Measurements from ENCODE around the gene SULT1A2.
"Not testable (repeated sequence)": the region's sequence is repeated elsewhere in the genome, so short reads cannot be mapped to it uniquely, and the experiment has no call there.

The SULT1A2 gene

GRCh38 chr16:28556914-28557320 is 39.9 kb downstream of the SULT1A2 start:
- no peak overlapping the region for H3K27ac Mint-ChIP-seq
- peaks cover 41% of the 10 kb centered on the region for H3K4me1 Mint-ChIP-seq
- no peaks in the 10 kb centered on the region for H3K27me3 Mint-ChIP-seq
- DNase-seq: no peak
- no peaks in the 10 kb centered on the region for H3K9me3 Mint-ChIP-seq
- no peak for ATAC-seq
- H3K4me3 Mint-ChIP-seq: no peak overlapping the region

GRCh38 chr16:28555561-28555960 is 41.3 kb downstream of the SULT1A2 start:
- DNase-seq (no peak), ATAC-seq (peak; percentile 59)
- Mint-ChIP-seq H3K9me3 (no peaks in the 10 kb centered on the region), H3K4me1 (peaks cover 34% of the 10 kb centered on the region), H3K27me3 (no peaks in the 10 kb centered on the region), H3K27ac (peak overlapping the region in 1 of 2 donors; percentile 40), H3K4me3 (peak overlapping the region; percentile 15 to 49)

GRCh38 chr16:28554634-28555423 is 42.0 kb downstream of the SULT1A2 start:
- Mint-ChIP-seq H3K27ac (peak overlapping the region in 1 of 2 donors; percentile 92), H3K27me3 (no peaks in the 10 kb centered on the region), H3K4me3 (peak overlapping the region; percentile 85 to 90), H3K4me1 (peaks cover 34% of the 10 kb centered on the region), H3K9me3 (no peaks in the 10 kb centered on the region)
- DNase-seq: no peak
- no peak for ATAC-seq

- Mint-ChIP-seq H3K9me3 (no peaks in the 10 kb centered on the region), H3K27ac (peak within 1 kb of the TSS; percentile 97 to 98), H3K4me3 (peak within 1 kb of the TSS; percentile 85 to 90), H3K27me3 (no peaks in the 10 kb centered on the region), H3K4me1 (peaks cover 38% of the 10 kb centered on the region)
- DNase-seq (peak; percentile 92), ATAC-seq (peak; percentile 88)
These were observed 42.8 kb downstream of the SULT1A2 start, which contains the start of gene SGF29 for GRCh38 chr16:28553776-28554633. SGF29 (plus strand) TSS chr16:28553920; CDS start chr16:28581070, 27,150 bp downstream.

GRCh38 chr16:28549301-28549899 is 47.5 kb downstream of the SULT1A2 start:
- H3K27me3 Mint-ChIP-seq: no peaks in the 10 kb centered on the region
- peak overlapping the region in 1 of 2 donors; percentile 15 for H3K4me3 Mint-ChIP-seq
- H3K4me1 Mint-ChIP-seq: peaks cover 7% of the 10 kb centered on the region
- no peaks in the 10 kb centered on the region for H3K9me3 Mint-ChIP-seq
- H3K27ac Mint-ChIP-seq: no peak overlapping the region
- ATAC-seq (no peak), DNase-seq (peak in 1 of 2 donors; percentile 3)

- DNase-seq (no peak), ATAC-seq (no peak)
- Mint-ChIP-seq H3K27me3 (no peaks in the 10 kb centered on the region), H3K4me3 (no peak overlapping the region), H3K27ac (no peak overlapping the region), H3K4me1 (peaks cover 6% of the 10 kb centered on the region), H3K9me3 (no peaks in the 10 kb centered on the region)
These were observed 48.5 kb downstream of the SULT1A2 start for GRCh38 chr16:28548306-28548802.

GRCh38 chr16:28546626-28547025 is 50.2 kb downstream of the SULT1A2 start:
- Mint-ChIP-seq H3K4me3 (no peak overlapping the region), H3K4me1 (peaks cover 15% of the 10 kb centered on the region), H3K27ac (no peak overlapping the region), H3K27me3 (no peaks in the 10 kb centered on the region), H3K9me3 (no peaks in the 10 kb centered on the region)
- ATAC-seq (no peak), DNase-seq (no peak)

- ATAC-seq, H3K4me3 Mint-ChIP-seq, DNase-seq, H3K9me3 Mint-ChIP-seq, H3K27ac Mint-ChIP-seq, H3K27me3 Mint-ChIP-seq: not testable (repeated sequence)
- peaks cover 15% of the 10 kb centered on the region for H3K4me1 Mint-ChIP-seq
These were observed 50.9 kb downstream of the SULT1A2 start for GRCh38 chr16:28545964-28546363.

- peaks cover 15% of the 10 kb centered on the region for H3K4me1 Mint-ChIP-seq
These were observed 51.9 kb downstream of the SULT1A2 start for GRCh38 chr16:28544998-28545397.

GRCh38 chr16:28543072-28543471 is 53.8 kb downstream of the SULT1A2 start:
- ATAC-seq: no peak
- H3K9me3 Mint-ChIP-seq: no peaks in the 10 kb centered on the region
- H3K27me3 Mint-ChIP-seq: no peaks in the 10 kb centered on the region
- no peak for DNase-seq
- H3K27ac Mint-ChIP-seq: no peak overlapping the region
- H3K4me3 Mint-ChIP-seq: no peak overlapping the region
- H3K4me1 Mint-ChIP-seq: peaks cover 10% of the 10 kb centered on the region

More at GRCh38 chr16:28544998-28545397, 51.9 kb downstream of the SULT1A2 start:
- Mint-ChIP-seq H3K4me3 (no peak overlapping the region), H3K27ac (no peak overlapping the region), H3K9me3 (no peaks in the 10 kb centered on the region), H3K27me3 (no peaks in the 10 kb centered on the region)
- ATAC-seq (no peak), DNase-seq (no peak)

GRCh38 chr16:28542646-28543045 is 54.2 kb downstream of the SULT1A2 start:
- no peaks in the 10 kb centered on the region for H3K9me3 Mint-ChIP-seq
- peaks cover 10% of the 10 kb centered on the region for H3K4me1 Mint-ChIP-seq
- no peak for ATAC-seq
- DNase-seq: no peak
- H3K27me3 Mint-ChIP-seq: no peaks in the 10 kb centered on the region
- H3K4me3 Mint-ChIP-seq: no peak overlapping the region
- no peak overlapping the region for H3K27ac Mint-ChIP-seq

All from stimulated activated naive CD8-positive, alpha-beta T cell treated with anti-CD3 and anti-CD28 coated beads, Interleukin-15, amount 100 ng/mL, for 72 hours (primary cell).